GM12891 (cell line): Measurements from ENCODE around the gene SEC24B.
"Not testable (repeated sequence)": the region's sequence is repeated elsewhere in the genome, so short reads cannot be mapped to it uniquely, and the experiment has no call there.

Experiments
- DNase-seq: peaks from one replicate; pipeline ENCODE4 v3.0.0; 2011; ENCODE audit warnings: low spot score; ENCODE audit not compliant: insufficient read length
- FAIRE-seq: peaks from 2 replicates; lab custom pipeline; 2011; peaks lifted over from hg19 to GRCh38; lab: Jason Lieb, UNC
- PAX5 ChIP-seq: IDR thresholded peaks from 2 replicates; pipeline ENCODE4 v1.6.1; 2011; ENCODE audit warnings: low read length, moderate library complexity, mild to moderate bottlenecking; ENCODE audit not compliant: insufficient read depth, severe bottlenecking
- POLR2A ChIP-seq: IDR thresholded peaks from 2 replicates; pipeline ENCODE4 v1.6.1; 2011; ENCODE audit warnings: low read depth, low read length, control low read depth
- POLR2AphosphoS5 ChIP-seq: IDR thresholded peaks from 2 replicates; pipeline ENCODE4 v1.6.1; 2011; ENCODE audit warnings: low read depth, low read length, control low read depth
- POU2F2 ChIP-seq: IDR thresholded peaks from 2 replicates; pipeline ENCODE4 v1.6.1; 2011; ENCODE audit warnings: low read depth, mild to moderate bottlenecking, control low read depth, low read length, moderate library complexity
- SPI1 ChIP-seq: IDR thresholded peaks from 2 replicates; pipeline ENCODE4 v1.6.1; 2011; ENCODE audit warnings: low read depth, low read length, control low read depth
- TAF1 ChIP-seq: IDR thresholded peaks from 2 replicates; pipeline ENCODE4 v1.6.1; 2011; ENCODE audit warnings: low read depth, low read length, control low read depth

Gene SEC24B

GRCh38 chr4:109447278-109447677, 13.7 kb downstream of the SEC24B start:
- no peak for DNase-seq
- FAIRE-seq = no peak
- TF ChIP-seq POLR2AphosphoS5 (no peak), POLR2A (no peak), TAF1 (no peak)

GRCh38 chr4:109451544-109452273, 18.1 kb downstream of the SEC24B start:
- FAIRE-seq (no peak), DNase-seq (no peak)
- TF ChIP-seq POLR2A (no peak), POU2F2 (no peak), POLR2AphosphoS5 (no peak), SPI1 (no peak), TAF1 (no peak)

- DNase-seq, FAIRE-seq: not testable (repeated sequence)
These were observed 19.5 kb downstream of the SEC24B start for GRCh38 chr4:109453110-109453509.

- no peak for TF ChIP-seq POLR2AphosphoS5
- TF ChIP-seq SPI1 = no peak
- no peak for TF ChIP-seq PAX5
- TF ChIP-seq TAF1 = no peak
- TF ChIP-seq POU2F2 = no peak
- no peak for TF ChIP-seq POLR2A
- FAIRE-seq (peak; percentile 28), DNase-seq (no peak)
These were observed 28.7 kb downstream of the SEC24B start for GRCh38 chr4:109462297-109462696.

- FAIRE-seq = no peak
- DNase-seq = no peak
- TF ChIP-seq PAX5 (no peak), POU2F2 (no peak), POLR2A (no peak), SPI1 (no peak), POLR2AphosphoS5 (no peak), TAF1 (no peak)
These were observed 29.2 kb downstream of the SEC24B start for GRCh38 chr4:109462802-109463201.

- DNase-seq = no peak
- TF ChIP-seq POLR2A (no peak), TAF1 (no peak), SPI1 (no peak), PAX5 (no peak), POLR2AphosphoS5 (no peak)
- FAIRE-seq = no peak
These were observed 31.5 kb downstream of the SEC24B start for GRCh38 chr4:109465069-109465468.

GRCh38 chr4:109469915-109470314, 36.3 kb downstream of the SEC24B start:
- TF ChIP-seq SPI1 = no peak
- no peak for TF ChIP-seq POLR2AphosphoS5
- DNase-seq (no peak), FAIRE-seq (no peak)

- DNase-seq (no peak), FAIRE-seq (no peak)
- TF ChIP-seq PAX5 (no peak), POLR2A (no peak), SPI1 (no peak), POU2F2 (no peak), POLR2AphosphoS5 (no peak), TAF1 (no peak)
These were observed 38.7 kb downstream of the SEC24B start for GRCh38 chr4:109472343-109472761.

GRCh38 chr4:109473824-109474223, 40.2 kb downstream of the SEC24B start:
- no peak for TF ChIP-seq POU2F2
- TF ChIP-seq SPI1 = no peak
- FAIRE-seq (no peak), DNase-seq (no peak)

- no peak for DNase-seq
- TF ChIP-seq POU2F2 (no peak), SPI1 (no peak), TAF1 (no peak), POLR2A (no peak), PAX5 (no peak), POLR2AphosphoS5 (no peak)
- FAIRE-seq = no peak
These were observed 52.4 kb downstream of the SEC24B start for GRCh38 chr4:109486007-109486406.

GRCh38 chr4:109494563-109494962, 60.9 kb downstream of the SEC24B start:
- DNase-seq (no peak), FAIRE-seq (no peak)
- TF ChIP-seq POU2F2 (no peak), SPI1 (no peak), POLR2A (no peak), POLR2AphosphoS5 (no peak)
